ENCODE measurements around the gene PAIP2.
"Not testable (repeated sequence)": the region's sequence is repeated elsewhere in the genome, so short reads cannot be mapped to it uniquely, and the experiment has no call there.

Gene PAIP2

DNA sequence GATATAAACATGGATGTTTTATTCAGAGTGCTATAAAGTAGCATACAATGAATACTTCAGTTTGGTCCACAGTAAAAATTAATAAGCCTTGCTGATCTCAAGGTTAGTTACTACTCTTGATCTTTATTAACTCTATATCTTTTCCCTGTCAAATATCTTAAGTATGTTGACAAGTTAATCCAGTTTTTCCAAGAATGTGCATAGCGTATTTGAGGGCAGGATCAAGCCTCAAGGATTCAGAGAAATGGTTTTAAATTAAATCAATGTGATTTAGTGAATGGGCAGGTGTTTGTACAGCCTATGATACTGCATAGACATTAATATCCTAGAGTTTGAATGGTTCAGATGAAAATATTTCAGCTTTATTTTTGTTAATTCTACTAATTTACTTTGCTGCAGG is 27.4 kb upstream of the PAIP2 start:
- no peak for DNase-seq (ENCODE audit: low read depth in 1 of 2, low spot score in 1 of 2)

DNA sequence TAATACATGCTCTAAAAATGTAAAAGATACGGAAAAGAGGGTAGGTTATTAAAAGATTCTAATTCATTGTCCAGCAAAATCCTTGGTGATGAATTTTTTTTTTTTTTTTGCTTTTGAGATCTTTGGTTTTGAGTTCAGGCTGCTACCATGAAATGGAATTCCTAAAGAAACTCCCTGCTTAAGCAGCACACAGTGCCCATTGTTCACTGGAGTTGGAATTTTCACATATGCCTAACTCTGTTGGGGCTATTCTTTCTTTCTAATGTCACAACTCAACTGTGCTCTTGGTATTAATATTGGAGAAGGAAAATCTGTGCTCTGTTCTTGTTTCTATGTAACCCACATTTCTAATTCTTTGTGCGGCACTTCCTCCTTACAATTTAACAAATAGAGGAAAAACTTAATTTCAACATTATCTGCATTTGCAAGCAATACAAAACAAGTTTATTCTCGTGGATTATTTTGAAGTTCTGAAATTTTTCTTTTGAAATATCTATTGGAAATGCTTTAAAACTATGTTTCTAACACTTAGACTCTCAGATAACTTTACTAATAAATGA is 26.5 kb upstream of the PAIP2 start:
- DNase-seq (ENCODE audit: low read depth in 1 of 2, low spot score in 1 of 2) = no peak

DNA sequence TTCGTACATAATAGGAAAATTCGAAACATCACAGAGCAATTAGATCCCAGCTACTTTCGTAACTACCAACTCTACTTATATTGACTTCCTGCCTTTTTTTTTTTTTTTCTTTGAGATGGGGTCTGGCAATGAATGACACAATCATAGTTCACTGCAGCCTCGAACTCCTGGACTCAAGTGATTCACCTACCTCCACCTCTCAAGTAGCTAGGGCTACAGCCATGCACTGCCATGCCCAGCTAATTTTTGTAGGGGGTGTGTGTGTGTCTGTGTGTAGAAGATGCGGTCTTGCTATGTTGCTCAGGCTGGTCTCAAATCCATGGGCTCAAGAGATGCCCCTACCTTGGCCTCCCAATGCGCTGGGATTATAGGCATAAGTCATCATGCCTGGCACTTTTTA is 5.8 kb upstream of the PAIP2 start:
- no peak for DNase-seq (ENCODE audit: low read depth in 1 of 2, low spot score in 1 of 2)

DNA sequence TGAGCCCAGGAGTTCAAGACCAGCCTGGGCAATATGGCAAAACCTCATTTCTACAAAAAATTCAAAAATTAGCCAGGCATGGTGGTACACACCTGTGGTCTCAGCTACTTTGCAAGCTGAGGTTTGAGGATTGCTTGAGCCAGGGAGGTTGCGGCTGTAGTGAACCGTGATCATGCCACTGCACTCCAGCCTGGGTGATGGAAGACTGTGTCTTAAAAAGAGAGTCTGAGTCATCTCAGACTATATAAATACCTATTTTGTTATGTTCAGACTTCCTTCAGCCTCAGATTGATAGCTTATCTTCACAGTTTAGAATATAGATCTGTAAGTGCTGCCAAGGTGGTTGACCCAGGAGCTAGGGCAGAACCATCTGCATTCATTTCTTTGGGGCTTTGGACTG is 1.6 kb upstream of the PAIP2 start:
- DNase-seq (ENCODE audit: low read depth in 1 of 2, low spot score in 1 of 2) = no peak

DNA sequence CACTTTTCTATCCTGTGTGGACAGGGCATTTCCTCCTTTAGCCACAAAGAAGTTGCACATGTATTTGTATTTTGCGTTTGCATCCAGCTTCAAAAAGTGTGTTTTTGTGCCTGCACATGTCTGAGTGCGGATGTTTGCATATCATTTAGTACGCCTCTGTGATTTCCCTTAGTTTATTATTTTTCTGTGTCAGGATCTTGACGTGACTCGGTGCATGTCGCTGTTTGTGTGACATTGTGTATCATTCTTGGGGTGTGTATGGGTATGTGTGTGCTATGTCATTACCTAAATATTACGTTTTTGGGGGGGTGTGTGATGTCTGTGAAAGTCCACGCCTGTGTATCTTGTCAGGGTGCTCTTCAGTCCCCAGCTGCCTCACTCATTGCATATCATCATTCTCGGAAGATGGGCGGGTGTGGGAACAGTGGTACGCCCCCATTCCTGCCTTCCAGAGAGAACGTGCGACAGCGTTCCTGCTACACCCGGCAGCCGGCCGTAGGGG is 416 bp upstream of the PAIP2 start:
- no peak for DNase-seq (ENCODE audit: low read depth in 1 of 2, low spot score in 1 of 2)

DNA sequence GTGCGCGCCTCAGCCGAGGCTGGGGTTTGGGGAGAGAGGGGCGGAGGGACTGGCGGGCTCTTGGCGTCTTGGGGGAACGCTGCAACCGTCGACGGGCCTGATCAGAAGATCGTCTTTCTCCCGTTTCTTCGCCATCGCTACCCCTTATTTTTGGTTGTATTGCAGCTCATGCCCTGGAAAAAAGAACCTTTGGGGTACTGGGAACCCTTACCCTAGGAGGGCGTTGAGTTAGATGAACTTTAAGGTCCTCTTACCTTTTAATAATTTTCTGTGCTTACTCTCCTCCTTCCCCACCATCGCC is 719 bp downstream of the PAIP2 start:
- DNase-seq (ENCODE audit: low read depth in 1 of 2, low spot score in 1 of 2) = no peak

DNA sequence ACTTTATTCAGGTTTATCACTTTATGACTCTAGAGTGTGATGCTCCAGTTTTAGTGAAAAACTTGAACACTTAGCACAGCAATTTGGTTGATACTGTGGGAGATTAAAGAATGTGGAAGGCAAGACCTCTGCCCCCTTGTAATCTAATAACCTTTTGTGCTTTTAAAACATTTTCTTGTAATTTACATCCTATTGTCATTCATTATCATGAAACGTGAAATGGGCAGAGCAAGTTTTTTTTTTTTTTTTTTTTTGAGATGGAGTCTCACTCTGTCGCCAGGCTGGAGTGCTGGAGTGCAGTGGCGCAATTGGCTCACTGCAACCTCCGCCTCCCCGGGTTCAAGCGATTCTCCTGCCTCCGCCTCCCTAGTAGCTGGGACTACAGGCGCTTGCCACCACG is 1.8 kb downstream of the PAIP2 start:
- no peak for DNase-seq (ENCODE audit: low read depth in 1 of 2, low spot score in 1 of 2)

DNA sequence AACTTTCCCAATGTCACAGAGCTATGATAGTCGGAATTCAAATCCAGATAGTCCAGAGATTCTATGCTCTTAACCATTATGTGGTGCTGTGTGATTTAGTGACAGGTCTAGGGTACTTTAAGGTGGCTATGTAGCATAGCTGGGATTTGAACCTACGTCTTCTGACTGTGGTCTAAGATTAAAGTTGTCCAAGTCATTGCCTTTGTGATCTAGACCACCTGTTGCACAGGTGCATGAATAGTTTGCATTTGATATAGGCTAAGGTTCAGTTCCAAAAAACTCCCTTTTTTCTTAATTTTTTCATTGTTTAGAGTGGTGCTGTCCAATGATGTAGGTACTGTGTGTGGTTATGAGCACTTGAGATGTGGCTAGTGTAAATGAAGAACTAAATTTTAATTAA is 2.5 kb downstream of the PAIP2 start:
- no peak for DNase-seq (ENCODE audit: low read depth in 1 of 2, low spot score in 1 of 2)

DNA sequence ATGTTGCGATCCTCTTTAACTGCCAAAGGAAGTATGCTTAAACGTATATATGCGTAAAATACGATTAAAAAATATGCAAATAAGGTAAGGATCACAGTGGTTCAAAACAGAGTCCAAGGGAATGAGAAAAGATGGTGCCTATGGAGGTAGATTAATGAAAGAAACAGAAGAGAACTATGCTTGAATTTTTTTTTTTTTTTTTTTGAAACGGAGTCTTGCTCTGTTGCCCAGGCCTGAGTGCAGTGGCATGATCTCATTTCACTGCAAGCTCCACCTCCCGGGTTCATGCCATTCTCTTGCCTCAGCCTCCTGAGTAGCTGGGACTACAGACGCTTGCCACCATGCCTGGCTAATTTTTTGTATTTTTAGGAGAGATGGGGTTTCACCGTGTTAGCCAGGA is 3.8 kb downstream of the PAIP2 start:
- not testable (repeated sequence) for DNase-seq (ENCODE audit: low read depth in 1 of 2, low spot score in 1 of 2)

DNA sequence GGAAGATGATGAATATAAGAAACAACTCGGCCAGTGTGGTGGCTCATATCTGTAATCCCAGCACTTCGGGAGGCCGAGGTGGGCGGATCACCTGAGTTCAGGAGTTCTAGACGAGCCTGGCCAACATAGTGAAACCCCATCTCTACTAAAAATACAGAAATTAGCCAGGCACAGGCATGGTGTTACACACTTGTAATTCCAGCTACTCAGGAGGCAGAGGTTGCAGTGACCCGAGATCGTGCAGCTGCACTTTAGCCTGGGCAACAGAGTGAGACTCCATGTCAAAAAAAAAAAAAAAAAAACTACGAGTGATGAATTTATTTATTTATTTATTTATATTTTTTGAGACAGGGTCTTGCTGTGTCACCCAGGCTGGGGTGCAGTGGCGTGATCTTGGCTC is 6.2 kb downstream of the PAIP2 start:
- not testable (repeated sequence) for DNase-seq (ENCODE audit: low read depth in 1 of 2, low spot score in 1 of 2)

DNA sequence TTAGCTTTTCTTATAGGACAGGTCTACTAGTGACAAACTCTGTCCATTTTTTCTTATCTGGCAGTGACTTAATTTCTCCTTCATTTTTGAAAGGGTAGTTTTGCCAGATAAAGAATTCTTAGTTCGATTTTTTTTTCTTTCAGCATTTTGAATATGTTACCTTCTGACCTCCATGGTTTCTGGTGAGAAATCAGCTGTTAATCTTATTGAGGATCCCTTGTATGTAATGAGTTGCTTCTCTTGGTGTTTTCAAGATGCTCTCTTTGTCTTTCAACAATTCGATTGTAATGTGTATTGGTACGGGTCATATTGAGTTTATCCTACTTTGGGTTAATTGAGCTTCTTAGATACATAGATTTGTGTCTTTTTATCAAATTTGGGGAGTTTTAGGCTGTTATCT is 12.5 kb downstream of the PAIP2 start:
- no peak for DNase-seq (ENCODE audit: low read depth in 1 of 2, low spot score in 1 of 2)

DNA sequence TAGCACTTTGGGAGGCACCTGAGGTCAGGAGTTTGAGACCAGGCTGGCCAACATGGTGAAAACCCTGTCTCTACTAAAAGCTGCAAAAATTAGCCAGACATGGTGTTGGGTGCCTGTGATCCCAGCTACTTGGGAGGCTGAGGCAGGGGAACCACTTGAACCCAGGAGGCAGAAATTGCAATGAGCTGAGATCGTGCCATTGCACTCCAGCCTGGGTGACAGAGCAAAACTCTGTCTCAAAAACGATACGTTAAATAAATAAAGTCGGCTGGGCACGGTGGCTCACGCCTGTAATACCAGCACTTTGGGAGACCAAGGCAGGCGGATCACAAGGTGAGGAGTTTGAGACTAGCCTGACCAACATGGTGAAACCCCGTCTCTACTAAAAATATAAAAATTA is 14.2 kb downstream of the PAIP2 start:
- not testable (repeated sequence) for DNase-seq (ENCODE audit: low read depth in 1 of 2, low spot score in 1 of 2)

DNA sequence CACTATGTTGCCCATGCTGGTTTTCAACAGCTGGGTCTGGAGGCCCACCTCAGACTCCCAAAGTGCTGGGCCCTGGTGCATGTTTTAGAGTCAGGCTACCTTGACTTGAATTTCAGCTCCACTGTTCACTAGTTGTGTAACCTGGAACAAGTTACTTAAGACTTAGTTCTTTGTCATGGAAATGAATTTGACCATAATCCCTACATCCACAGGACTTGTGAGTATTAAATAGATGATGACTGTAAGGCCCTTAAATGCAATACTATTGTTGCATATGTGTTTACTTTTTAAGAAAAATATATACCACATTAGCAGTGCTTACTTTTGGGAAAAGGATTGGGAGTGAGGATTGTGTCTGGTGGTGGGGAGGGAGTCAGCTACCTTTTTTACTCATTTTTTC is 16.4 kb downstream of the PAIP2 start:
- no peak for DNase-seq (ENCODE audit: low read depth in 1 of 2, low spot score in 1 of 2)

DNA sequence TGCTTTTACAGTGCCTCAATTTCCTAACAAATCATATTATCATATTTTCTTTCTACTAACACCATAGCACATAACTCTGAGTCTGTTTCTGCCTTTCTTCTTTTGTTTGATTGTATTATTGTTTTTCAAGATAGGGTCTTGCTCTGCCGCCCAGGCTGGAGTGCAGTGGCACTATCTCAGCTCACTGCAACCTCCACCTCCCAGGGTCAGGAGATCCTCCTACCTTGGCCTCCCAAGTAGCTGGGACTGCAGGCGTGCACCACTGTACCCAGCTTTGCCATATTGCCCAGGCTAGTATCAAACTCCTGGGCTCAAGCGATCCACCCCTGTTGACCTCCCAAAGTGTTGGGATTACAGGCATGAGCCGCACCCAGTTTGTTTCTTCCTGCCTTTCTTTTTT is 18.7 kb downstream of the PAIP2 start:
- no peak for DNase-seq (ENCODE audit: low read depth in 1 of 2, low spot score in 1 of 2)

DNA sequence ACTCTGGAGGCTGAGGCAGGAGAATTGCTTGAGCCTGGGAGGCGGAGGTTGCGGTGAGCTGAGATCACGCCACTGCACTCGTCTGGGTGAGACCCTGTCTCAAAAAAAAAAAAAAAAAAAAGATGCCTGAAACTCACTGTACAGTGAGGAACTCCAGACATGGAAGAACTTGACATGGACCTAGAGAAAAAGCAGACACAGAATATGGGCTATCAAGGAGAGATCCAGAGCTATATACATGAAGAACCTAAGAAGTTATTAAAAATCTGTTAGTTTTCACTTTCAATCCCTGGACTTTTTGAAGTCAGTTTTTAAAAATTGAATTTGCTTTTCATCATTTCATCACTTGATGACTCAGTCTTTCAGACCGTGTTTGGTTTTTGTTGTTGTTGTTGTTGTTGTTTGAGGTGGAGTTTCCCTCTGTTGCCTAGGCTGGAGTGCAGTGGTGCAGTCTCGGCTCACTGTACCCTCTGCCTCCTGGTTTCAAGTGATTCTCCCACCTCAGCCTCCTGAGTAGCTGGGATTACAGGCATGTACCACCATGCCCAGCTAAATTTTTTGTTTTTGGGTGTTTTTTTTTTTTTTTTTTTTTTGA is 20.3 kb downstream of the PAIP2 start:
- DNase-seq (ENCODE audit: low read depth in 1 of 2, low spot score in 1 of 2) = no peak

DNA sequence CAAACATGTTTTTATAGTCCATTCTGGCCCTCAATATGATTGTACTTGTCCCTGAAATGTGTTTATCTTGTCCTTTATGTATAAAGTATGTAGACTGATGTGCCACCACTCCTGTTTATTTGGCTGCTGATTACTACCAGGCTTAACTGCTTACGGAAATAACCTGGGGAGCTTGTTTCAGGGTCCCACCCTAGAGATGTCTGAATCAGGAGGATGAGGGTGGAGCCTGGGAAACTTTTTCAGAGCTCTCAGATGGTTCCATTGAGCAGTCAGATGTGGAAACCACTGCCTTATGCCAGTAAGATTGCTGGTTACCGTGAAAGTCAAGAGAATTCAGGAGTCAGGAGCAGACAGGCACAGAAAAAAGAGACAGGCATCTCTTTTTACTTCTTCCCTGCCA is 22.3 kb downstream of the PAIP2 start:
- DNase-seq (ENCODE audit: low read depth in 1 of 2, low spot score in 1 of 2) = no peak

DNA sequence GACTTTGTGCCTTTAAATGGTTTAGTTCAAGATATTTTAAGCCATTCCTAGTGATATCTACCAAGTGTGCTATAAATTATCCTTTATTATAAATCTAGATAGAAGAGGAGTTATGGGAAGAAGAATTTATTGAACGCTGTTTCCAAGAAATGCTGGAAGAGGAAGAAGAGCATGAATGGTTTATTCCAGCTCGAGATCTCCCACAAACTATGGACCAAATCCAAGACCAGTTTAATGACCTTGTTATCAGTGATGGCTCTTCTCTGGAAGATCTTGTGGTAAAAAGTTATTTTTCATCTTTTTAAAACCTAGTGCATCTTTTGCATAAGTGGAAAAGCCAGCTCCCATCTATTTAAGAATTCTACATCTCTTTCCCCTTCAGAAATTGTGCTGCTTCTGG is 22.8 kb downstream of the PAIP2 start:
- no peak for DNase-seq (ENCODE audit: low read depth in 1 of 2, low spot score in 1 of 2)

DNA sequence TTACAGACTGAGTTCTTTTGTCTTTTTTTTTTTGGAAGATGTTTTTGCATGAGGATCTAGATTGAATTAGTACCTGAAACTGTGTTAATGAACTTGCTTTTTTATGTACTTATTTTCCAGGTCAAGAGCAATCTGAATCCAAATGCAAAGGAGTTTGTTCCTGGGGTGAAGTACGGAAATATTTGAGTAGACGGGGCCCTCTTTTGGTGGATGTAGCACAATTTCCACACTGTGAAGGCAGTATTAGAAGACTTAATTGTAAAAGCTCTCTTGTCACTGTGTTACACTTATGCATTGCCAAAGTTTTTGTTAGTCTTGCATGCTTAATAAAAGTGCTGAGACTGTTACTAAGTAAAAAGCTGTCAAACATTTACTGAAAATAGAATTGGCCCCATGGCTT is 27.0 kb downstream of the PAIP2 start:
- DNase-seq (ENCODE audit: low read depth in 1 of 2, low spot score in 1 of 2) = no peak

DNA sequence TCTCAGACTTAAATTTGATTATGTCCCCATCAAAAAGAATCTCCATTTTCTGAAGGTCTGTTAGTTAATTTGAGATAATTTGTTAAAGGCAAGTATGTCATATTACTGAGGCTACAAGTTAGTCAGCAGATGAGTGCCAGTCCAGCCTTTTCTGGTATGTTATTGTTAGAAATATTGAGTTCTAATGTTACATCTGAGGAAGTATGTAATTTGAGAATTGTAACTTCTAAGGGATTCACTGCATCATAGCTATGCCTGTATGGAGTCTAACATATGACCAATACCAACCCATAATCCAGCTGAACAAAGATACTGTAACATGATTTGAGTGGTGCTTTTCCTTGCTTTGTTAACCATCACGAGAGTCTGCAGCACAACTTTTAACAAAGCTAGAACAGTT is 27.5 kb downstream of the PAIP2 start:
- DNase-seq (ENCODE audit: low read depth in 1 of 2, low spot score in 1 of 2) = no peak

DNA sequence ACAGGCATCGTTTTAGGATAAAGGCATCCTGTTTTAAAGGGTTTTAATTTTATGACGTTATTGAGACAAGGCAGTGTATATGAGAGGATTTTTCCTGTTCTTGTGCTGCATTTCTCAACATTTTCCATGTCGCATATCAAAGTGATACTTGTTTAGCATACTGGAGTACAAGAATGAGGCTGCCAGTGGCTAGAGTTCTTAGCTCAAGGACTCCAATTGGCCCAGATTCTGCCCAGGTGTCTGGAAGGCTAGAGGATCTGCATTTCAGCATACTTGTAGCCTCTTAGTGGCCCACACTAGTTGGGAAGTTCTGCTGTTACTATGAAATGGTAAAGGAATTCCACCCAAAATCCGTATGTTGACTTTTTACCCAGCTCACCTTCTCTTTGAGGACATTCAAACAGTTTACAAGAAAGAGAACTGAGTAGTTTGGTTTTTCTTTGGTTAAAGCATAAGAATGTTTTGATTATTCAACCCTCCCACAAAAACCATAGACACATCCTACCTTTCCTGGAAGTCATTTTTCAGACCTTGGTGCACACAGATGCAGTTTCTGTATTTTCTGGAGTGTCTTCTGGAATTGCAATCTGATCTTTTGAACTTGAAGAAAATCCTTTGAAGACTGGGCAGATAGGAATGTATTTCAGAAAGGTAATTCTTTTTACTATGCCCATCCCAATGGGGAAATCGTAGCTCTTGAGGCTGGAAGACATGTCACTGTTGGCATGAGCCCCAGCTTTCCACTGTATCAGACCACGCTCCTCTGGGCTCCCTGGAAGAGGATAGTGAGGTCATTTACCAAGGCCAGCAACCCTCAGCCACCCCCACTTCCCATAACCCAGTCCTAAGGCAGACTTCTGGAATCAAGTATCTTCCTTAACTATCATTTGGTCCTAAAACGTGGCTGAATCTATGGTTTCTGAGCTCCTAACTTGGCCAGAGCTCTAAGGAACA is 30.1 kb downstream of the PAIP2 start:
- DNase-seq (ENCODE audit: low read depth in 1 of 2, low spot score in 1 of 2) = no peak

DNA sequence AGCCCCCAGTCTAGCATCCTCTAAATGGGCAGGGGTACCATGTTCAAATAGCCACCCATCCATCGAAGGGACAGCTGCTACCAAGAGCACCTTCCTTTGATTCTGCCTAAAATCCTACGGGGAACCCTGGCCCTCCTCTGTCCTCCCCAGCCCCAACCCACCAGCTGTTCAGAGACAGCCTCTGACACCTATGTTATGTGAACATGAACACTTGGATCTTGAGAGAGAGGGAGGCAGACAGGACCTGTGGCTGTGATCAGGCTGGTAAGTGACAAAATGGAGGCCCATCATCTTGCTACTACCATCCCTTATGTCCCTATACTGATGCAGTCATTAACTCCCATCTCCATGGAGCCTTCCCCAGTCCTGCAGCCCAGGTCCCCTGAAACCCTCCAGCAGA is 33.3 kb downstream of the PAIP2 start:
- DNase-seq (ENCODE audit: low read depth in 1 of 2, low spot score in 1 of 2) = no peak

DNA sequence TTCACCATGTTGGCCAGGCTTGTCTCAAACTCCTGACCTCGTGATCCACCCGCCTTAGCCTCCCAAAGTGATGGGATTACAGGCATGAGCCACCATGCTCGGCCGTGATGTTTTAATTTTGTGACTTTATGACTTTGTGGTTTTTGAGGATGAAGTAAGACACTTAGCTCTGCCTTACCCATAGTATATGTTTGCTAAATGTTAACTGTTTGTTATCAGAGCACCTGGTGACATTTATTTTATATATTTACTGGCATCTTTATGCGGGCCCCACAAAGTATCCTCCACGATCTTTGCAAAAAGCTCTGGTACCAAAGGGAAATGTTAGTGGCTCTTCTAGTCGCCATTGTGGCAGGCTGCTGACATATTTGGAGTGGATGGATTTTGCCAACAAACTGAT is 34.7 kb downstream of the PAIP2 start:
- no peak for DNase-seq (ENCODE audit: low read depth in 1 of 2, low spot score in 1 of 2)

DNA sequence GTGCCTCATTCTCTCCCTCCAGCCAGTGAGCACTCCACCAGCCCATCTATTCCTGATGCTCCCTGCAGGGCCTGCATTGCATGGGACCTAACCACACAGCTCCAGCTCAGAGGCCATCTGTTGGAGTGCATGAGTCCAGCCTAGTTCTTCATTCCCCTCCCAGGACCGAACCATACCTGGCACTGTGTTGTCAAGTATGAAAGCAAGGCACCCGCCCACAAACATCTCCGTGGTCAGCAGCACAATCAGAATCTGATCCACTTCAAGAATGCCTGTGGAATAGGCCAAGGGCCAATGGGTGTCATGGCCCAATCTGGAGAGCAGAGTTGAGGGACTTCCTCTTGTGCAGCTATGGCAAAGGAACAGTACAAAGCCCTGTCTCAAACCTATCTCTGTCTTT is 35.6 kb downstream of the PAIP2 start:
- no peak for DNase-seq (ENCODE audit: low read depth in 1 of 2, low spot score in 1 of 2)
